Kidney (tissue), 14 donors: ENCODE results near the gene PSMC6. TPM values are rescaled to one million over a fixed set of nuclear protein-coding genes. Genes with fewer than 3 reads are reported as not detected.

Experiments used
- DNase-seq, 5 donors: peaks; one replicate each; pipeline ENCODE4 v3.0.0-alpha.2; 2013 to 2020
- FAIRE-seq: peaks from 2 replicates; lab custom pipeline; 2012; peaks lifted over from hg19 to GRCh38; lab: Jason Lieb, UNC
- H3K27ac ChIP-seq, 2 donors: one replicate each; pipeline ENCODE4 v1.7.0; 2013; ENCODE audit warnings: low read depth in 2 of 2, low read length in 2 of 2, inconsistent platforms in 1 of 2
- H3K27me3 ChIP-seq: one replicate; pipeline ENCODE4 v1.7.1; 2013; ENCODE audit warnings: low read length, inconsistent platforms; ENCODE audit not compliant: control insufficient read depth, insufficient read depth
- H3K36me3 ChIP-seq, 3 donors: one replicate each; pipeline versions ENCODE4 v1.7.0 to v1.7.1; 2013; ENCODE audit warnings: low read length in 3 of 3, control low read depth in 1 of 3, inconsistent platforms in 1 of 3; ENCODE audit not compliant: insufficient read depth in 3 of 3, control insufficient read depth in 2 of 3
- H3K4me1 ChIP-seq, 3 donors: one replicate each; pipeline versions ENCODE4 v1.7.0 to v1.7.1; 2013; ENCODE audit warnings: low read length in 3 of 3, inconsistent platforms in 1 of 3, low read depth in 1 of 3; ENCODE audit not compliant: control insufficient read depth in 2 of 3, insufficient read depth in 2 of 3
- H3K4me3 ChIP-seq, 3 donors: one replicate each; pipeline versions ENCODE4 v1.7.0 to v1.8.1; 2013; ENCODE audit warnings: low read length in 3 of 3, control low read depth in 1 of 3, inconsistent platforms in 1 of 3
- H3K9ac ChIP-seq, 3 donors: one replicate each; pipeline versions ENCODE4 v1.7.0 to v1.7.1; 2013; ENCODE audit warnings: low read length in 3 of 3, control low read depth in 1 of 3, inconsistent platforms in 1 of 3
- H3K9me3 ChIP-seq, 3 donors: one replicate each; pipeline versions ENCODE4 v1.7.0 to v1.7.1; 2013; ENCODE audit warnings: low read length in 3 of 3, control low read depth in 1 of 3, inconsistent platforms in 1 of 3; ENCODE audit not compliant: control insufficient read depth in 2 of 3, insufficient read depth in 1 of 3
- CTCF ChIP-seq: IDR thresholded peaks from 3 replicates; pipeline ENCODE4 v1.5.1; 2012; ENCODE audit warnings: mild to moderate bottlenecking, moderate library complexity, borderline replicate concordance; ENCODE audit not compliant: insufficient read depth; ENCODE audit errors: extremely low read depth
- intact Hi-C: fragments of 100-400 bp; cut with DNase I; formaldehyde crosslinking; loops from one replicate; pipeline ENCODE4 v1.11.1; 2022
- polyA plus RNA-seq: library from polyadenylated mRNA; stranded (reverse); fragments of 350-450 nt; fragmentation: Illumina TruSeq; extraction: RNeasy Lipid Tissue Mini Kit (QIAGEN cat#74804); gene quantifications from one replicate; pipeline ENCODE4 v1.2.3, GENCODE V29; 2014; ENCODE audit warnings: low read depth, low replicate concordance; ENCODE audit not compliant: insufficient read depth
- total RNA-seq: library from RNA; stranded (reverse); fragmentation: NEBNext Ultra II Directional; extraction: Animal tissue kit (Norgen Biotek cat#: 25700); gene quantifications from one replicate; pipeline ENCODE4 v1.2.1, GENCODE V29; 2021
- donor health status: control.
- donor health status: control.
- donor health status: control.
- donor health status: control.
- donor health status: control.
- donor health status: DM: yes; HTN: yes; CAD: no.
- donor health status: Normal renal cell carcinoma (clear cell type).

The PSMC6 gene
- total and polyA plus RNA-seq, 2 donors from 2014 or later = 66.3 to 81.4 TPM

GRCh38 chr14:52694761-52695480 is 12.1 kb upstream of the PSMC6 start:
- peak overlapping the region; percentile 93 to 99 for H3K27ac ChIP-seq
- DNase-seq (peak in 4 of 5 donors; percentile 54 to 77 (median 66)), FAIRE-seq (no peak)
- H3K36me3 ChIP-seq = no peaks in the 10 kb centered on the region
- H3K9ac ChIP-seq = peak overlapping the region; percentile 47 to 95 (median 82)
- TF ChIP-seq CTCF = no peak
- no peaks in the 10 kb centered on the region for H3K27me3 ChIP-seq
- intact Hi-C loops = no loop called here
- no peaks in the 10 kb centered on the region for H3K9me3 ChIP-seq
- peaks cover 0 to 6% (median 2%) of the 10 kb centered on the region in 3 donors for H3K4me1 ChIP-seq
- H3K4me3 ChIP-seq = peak overlapping the region; percentile 70 to 97 (median 87)

- H3K36me3 ChIP-seq = no peaks in the 10 kb centered on the region
- peak within 1 kb of the TSS; percentile 70 to 97 (median 87) for H3K4me3 ChIP-seq
- DNase-seq = peak; percentile 75 to 96 (median 86)
- H3K27ac ChIP-seq = peak within 1 kb of the TSS; percentile 93 to 99
- TF ChIP-seq CTCF = no peak
- no peaks in the 10 kb centered on the region for H3K9me3 ChIP-seq
- H3K9ac ChIP-seq = peak within 1 kb of the TSS; percentile 47 to 95 (median 82)
- peaks cover 0 to 7% (median 2%) of the 10 kb centered on the region in 3 donors for H3K4me1 ChIP-seq
- intact Hi-C loops = no loop called here
- no peaks in the 10 kb centered on the region for H3K27me3 ChIP-seq
- FAIRE-seq = no peak
Measured at GRCh38 chr14:52695481-52696091, 11.4 kb upstream of the PSMC6 start, which contains the start of gene ERO1A. Gene ERO1A (minus strand): TSS chr14:52695558. CDS start chr14:52695481, 77 bp downstream.

GRCh38 chr14:52700701-52701172 is 6.3 kb upstream of the PSMC6 start:
- Histone ChIP-seq H3K36me3 (no peaks in the 10 kb centered on the region), H3K4me1 (peaks cover 3 to 10% (median 5%) of the 10 kb centered on the region in 3 donors), H3K9me3 (no peaks in the 10 kb centered on the region), H3K4me3 (peak overlapping the region in 1 of 3 donors; percentile 32), H3K27ac (peak overlapping the region; percentile 12 to 81), H3K27me3 (no peaks in the 10 kb centered on the region), H3K9ac (peak overlapping the region in 1 of 3 donors; percentile 10)
- DNase-seq (peak in 2 of 5 donors; percentile 44 to 48), FAIRE-seq (peak; percentile 39)
- intact Hi-C loops = no loop called here
- no peak for TF ChIP-seq CTCF
